GM19351 (cell line): ENCODE data around the gene DLG2.
"Not testable (repeated sequence)": the region's sequence is repeated elsewhere in the genome, so short reads cannot be mapped to it uniquely, and the experiment has no call there.

Experiments
- ATAC-seq: cut with Tn5 transposase; IDR thresholded peaks from one replicate; pipeline ENCODE4 v1.9.1; 2021; ENCODE audit warnings: mild to moderate bottlenecking, moderate library complexity; ENCODE audit not compliant: unreplicated experiment

Gene DLG2

GRCh38 chr11:83785942-83786341 lies 1841.2 kb downstream of the DLG2 start:
- ATAC-seq, result no peak

GRCh38 chr11:83784419-83784818 lies 1842.7 kb downstream of the DLG2 start:
- ATAC-seq, result no peak

- no peak for ATAC-seq
Observed at GRCh38 chr11:83782329-83782728, 1844.8 kb downstream of the DLG2 start.

- no peak for ATAC-seq
Observed at GRCh38 chr11:83779876-83780275, 1847.3 kb downstream of the DLG2 start.

GRCh38 chr11:83778596-83778995 lies 1848.5 kb downstream of the DLG2 start:
- ATAC-seq, result no peak

- no peak for ATAC-seq
Observed at GRCh38 chr11:83773950-83774880, 1852.9 kb downstream of the DLG2 start.

GRCh38 chr11:83768489-83768888 lies 1858.7 kb downstream of the DLG2 start:
- ATAC-seq, result no peak

- ATAC-seq, result no peak
Observed at GRCh38 chr11:83766932-83767331, 1860.2 kb downstream of the DLG2 start.

GRCh38 chr11:83764643-83765042 lies 1862.5 kb downstream of the DLG2 start:
- ATAC-seq, result peak; percentile 88

GRCh38 chr11:83760932-83761331 lies 1866.2 kb downstream of the DLG2 start:
- ATAC-seq, result no peak

- ATAC-seq, result no peak
Observed at GRCh38 chr11:83759148-83759547, 1868.0 kb downstream of the DLG2 start.

- ATAC-seq, result no peak
Observed at GRCh38 chr11:83751041-83751440, 1876.1 kb downstream of the DLG2 start.

GRCh38 chr11:83746921-83747585 lies 1880.1 kb downstream of the DLG2 start:
- ATAC-seq, result no peak

GRCh38 chr11:83744620-83745192 lies 1882.4 kb downstream of the DLG2 start:
- no peak for ATAC-seq

- no peak for ATAC-seq
Observed at GRCh38 chr11:83736684-83737083, 1890.5 kb downstream of the DLG2 start.

GRCh38 chr11:83734120-83734519 lies 1893.0 kb downstream of the DLG2 start:
- no peak for ATAC-seq

- not testable (repeated sequence) for ATAC-seq
Observed at GRCh38 chr11:83731288-83731687, 1895.9 kb downstream of the DLG2 start.

GRCh38 chr11:83728281-83728680 lies 1898.9 kb downstream of the DLG2 start:
- ATAC-seq, result no peak

GRCh38 chr11:83727251-83727650 lies 1899.9 kb downstream of the DLG2 start:
- no peak for ATAC-seq

GRCh38 chr11:83726316-83726715 lies 1900.8 kb downstream of the DLG2 start:
- ATAC-seq, result no peak

GRCh38 chr11:83725728-83726127 lies 1901.4 kb downstream of the DLG2 start:
- peak; percentile 49 for ATAC-seq

GRCh38 chr11:83725269-83725560 lies 1901.9 kb downstream of the DLG2 start:
- no peak for ATAC-seq
